ENCODE data around the gene LCLAT1. TPM values are rescaled to one million over a fixed set of nuclear protein-coding genes. Genes with fewer than 3 reads are reported as not detected.

LCLAT1 gene
- total RNA-seq, 1 donor from 2014 or later, result 41.0 TPM

DNA sequence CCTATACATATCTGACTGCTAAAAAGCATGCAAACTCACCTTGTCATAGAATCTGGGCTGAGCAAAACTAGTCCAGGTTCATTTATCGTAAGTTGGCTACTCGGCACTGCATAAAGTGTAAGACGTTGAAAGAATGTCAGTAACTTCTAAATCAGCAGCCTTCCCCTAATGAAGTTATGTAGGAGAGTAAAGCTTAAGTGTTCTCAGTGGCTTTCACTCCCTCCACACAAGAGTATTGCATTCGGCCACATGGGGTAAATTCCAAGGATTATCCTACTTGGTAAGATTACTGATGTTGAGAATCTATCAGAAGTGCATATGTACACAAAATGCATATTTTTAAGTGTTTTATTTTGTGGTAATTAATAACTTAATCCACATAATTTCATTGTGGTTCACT is 130.1 kb downstream of the LCLAT1 start:
- Histone ChIP-seq H3K9me3 (replicated peaks) (no peaks in the 10 kb centered on the region), H3K27ac (replicated peaks) (no peak overlapping the region), H3K4me3 (no peak overlapping the region), H3K27me3 (ENCODE audit: low read depth) (no peaks in the 10 kb centered on the region), H3K36me3 (no peaks in the 10 kb centered on the region), H3K4me1 (peaks cover 19% of the 10 kb centered on the region)
- no peak for DNase-seq
- intact Hi-C loops (cut with micrococcal nuclease), result no loop called here
- TF ChIP-seq, protein P1, sequence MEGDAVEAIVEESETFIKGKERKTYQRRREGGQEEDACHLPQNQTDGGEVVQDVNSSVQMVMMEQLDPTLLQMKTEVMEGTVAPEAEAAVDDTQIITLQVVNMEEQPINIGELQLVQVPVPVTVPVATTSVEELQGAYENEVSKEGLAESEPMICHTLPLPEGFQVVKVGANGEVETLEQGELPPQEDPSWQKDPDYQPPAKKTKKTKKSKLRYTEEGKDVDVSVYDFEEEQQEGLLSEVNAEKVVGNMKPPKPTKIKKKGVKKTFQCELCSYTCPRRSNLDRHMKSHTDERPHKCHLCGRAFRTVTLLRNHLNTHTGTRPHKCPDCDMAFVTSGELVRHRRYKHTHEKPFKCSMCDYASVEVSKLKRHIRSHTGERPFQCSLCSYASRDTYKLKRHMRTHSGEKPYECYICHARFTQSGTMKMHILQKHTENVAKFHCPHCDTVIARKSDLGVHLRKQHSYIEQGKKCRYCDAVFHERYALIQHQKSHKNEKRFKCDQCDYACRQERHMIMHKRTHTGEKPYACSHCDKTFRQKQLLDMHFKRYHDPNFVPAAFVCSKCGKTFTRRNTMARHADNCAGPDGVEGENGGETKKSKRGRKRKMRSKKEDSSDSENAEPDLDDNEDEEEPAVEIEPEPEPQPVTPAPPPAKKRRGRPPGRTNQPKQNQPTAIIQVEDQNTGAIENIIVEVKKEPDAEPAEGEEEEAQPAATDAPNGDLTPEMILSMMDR (IDR thresholded peaks at IDR 0.05; ENCODE audit: borderline replicate concordance), result no peak

DNA sequence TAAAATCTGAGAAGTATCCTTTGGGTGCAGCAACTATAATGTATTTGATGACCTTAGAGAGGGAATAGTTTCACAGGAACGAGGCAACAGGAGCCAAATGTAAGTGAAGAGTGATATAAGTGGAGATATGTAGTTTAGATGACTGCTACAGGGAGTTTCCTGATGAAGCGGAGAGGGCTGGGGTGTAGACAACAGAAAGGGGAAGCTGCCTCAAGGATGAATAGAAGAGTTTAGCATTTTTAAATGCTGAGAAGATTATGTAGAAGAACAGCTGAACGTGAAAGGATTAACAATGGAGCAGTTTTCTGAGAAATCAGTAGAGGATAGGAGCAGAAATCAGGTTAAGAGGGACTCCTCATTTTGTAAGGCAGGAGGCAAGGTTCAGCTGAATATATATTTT is 133.3 kb downstream of the LCLAT1 start:
- H3K27ac ChIP-seq (replicated peaks), result no peak overlapping the region
- TF ChIP-seq, protein P1 (IDR thresholded peaks at IDR 0.05; ENCODE audit: borderline replicate concordance), result no peak
- no peaks in the 10 kb centered on the region for H3K9me3 ChIP-seq (replicated peaks)
- DNase-seq, result no peak
- intact Hi-C loops (cut with micrococcal nuclease), result no loop called here
- no peak overlapping the region for H3K4me3 ChIP-seq
- peaks cover 44% of the 10 kb centered on the region for H3K4me1 ChIP-seq
- H3K36me3 ChIP-seq, result no peaks in the 10 kb centered on the region
- H3K27me3 ChIP-seq (ENCODE audit: low read depth), result no peaks in the 10 kb centered on the region

DNA sequence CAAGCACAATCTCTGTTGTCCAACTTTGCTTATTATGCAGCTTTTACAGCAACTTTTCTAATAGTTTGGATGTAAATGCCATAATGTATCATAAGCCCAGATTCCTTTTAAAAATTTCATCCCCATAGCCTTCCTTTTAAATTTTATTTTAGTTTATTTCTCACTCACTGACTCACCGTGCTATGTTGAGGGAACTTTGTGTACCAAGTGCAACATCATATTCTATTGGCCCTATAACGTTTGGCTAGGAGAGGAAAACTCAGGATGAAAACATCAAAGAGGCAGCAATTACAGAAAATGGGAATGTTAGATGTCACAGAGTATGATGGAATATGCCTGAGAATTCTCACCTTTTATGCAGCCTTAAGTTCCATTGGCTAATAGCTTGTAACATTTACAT is 135.5 kb downstream of the LCLAT1 start:
- no peak for DNase-seq
- TF ChIP-seq, protein P1 (IDR thresholded peaks at IDR 0.05; ENCODE audit: borderline replicate concordance), result no peak
- no peaks in the 10 kb centered on the region for H3K36me3 ChIP-seq
- peak overlapping the region; percentile 69 for H3K27ac ChIP-seq (replicated peaks)
- no peaks in the 10 kb centered on the region for H3K27me3 ChIP-seq (ENCODE audit: low read depth)
- H3K4me3 ChIP-seq, result no peak overlapping the region
- intact Hi-C loops (cut with micrococcal nuclease), result no loop called here
- H3K9me3 ChIP-seq (replicated peaks), result no peaks in the 10 kb centered on the region
- peaks cover 51% of the 10 kb centered on the region for H3K4me1 ChIP-seq

DNA sequence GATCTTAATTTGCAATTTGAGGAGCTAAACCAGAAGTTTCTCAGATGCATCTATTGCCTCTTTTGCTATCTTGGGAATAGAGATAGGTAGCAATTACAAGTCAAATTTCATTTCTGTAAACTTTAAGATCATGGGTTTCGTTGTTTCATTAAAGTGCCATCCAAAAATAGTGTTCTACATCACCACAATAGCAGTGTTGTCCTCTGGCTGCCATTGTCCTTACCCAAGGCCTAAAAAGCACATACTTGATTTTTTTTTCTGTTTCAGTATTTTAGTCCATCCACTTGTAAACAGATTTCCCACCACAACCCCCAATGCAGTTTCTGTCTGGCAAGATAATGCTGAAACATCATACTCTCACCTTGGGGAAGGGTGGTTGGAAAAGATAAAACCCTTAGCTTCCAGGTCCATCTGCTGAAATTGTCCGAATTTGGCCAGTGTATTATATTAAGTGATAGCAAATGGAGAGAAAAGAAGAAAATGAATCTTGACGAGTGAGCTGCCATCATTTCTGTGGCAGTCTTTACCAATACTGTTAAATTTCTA is 136.2 kb downstream of the LCLAT1 start:
- peak overlapping the region; percentile 69 for H3K27ac ChIP-seq (replicated peaks)
- no peak overlapping the region for H3K4me3 ChIP-seq
- intact Hi-C loops (cut with micrococcal nuclease), result no loop called here
- H3K4me1 ChIP-seq, result peaks cover 58% of the 10 kb centered on the region
- no peak for DNase-seq
- no peaks in the 10 kb centered on the region for H3K9me3 ChIP-seq (replicated peaks)
- no peaks in the 10 kb centered on the region for H3K36me3 ChIP-seq
- H3K27me3 ChIP-seq (ENCODE audit: low read depth), result no peaks in the 10 kb centered on the region
- TF ChIP-seq, protein P1 (IDR thresholded peaks at IDR 0.05; ENCODE audit: borderline replicate concordance), result no peak

DNA sequence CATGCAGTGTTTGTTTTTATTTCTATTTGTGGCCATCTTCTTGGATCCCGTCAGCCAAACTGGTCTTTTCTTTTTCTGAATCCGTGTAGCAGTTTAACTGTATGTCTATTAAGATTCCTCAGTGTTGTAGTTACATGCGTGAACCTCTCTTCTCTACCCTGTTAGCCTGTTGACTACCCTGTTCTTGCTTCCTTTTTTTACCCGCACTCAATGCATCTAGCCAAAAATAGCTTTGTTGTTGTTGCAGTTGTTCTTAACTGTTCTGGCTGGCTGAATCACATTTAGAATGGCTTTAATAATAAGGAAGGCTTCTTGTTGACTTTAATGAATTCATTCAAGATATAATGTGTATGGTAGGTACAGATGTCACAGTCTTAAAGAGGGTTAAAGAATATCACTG is 137.1 kb downstream of the LCLAT1 start:
- no peak overlapping the region for H3K4me3 ChIP-seq
- H3K4me1 ChIP-seq, result peaks cover 67% of the 10 kb centered on the region
- DNase-seq, result no peak
- no peaks in the 10 kb centered on the region for H3K27me3 ChIP-seq (ENCODE audit: low read depth)
- peak overlapping the region; percentile 69 for H3K27ac ChIP-seq (replicated peaks)
- H3K9me3 ChIP-seq (replicated peaks), result no peaks in the 10 kb centered on the region
- no peaks in the 10 kb centered on the region for H3K36me3 ChIP-seq
- intact Hi-C loops (cut with micrococcal nuclease), result no loop called here
- TF ChIP-seq, protein P1 (IDR thresholded peaks at IDR 0.05; ENCODE audit: borderline replicate concordance), result no peak

All from left ventricle myocardium inferior (tissue), 1 donor.